ENCODE data around the gene KRTAP7-1.

- TF ChIP-seq CTCF (IDR thresholded peaks at IDR 0.05) (no peak), POLR2A (IDR thresholded peaks at IDR 0.05) (no peak)
These were observed 29.0 kb downstream of the KRTAP7-1 start for GRCh38 chr21:30800605-30801004.

Data from Peyer's patch (tissue), 4 donors.